Measurements from ENCODE around the gene PDK1.

The PDK1 gene

GRCh38 chr2:172612051-172612450, 56.2 kb downstream of the PDK1 start:
- TF ChIP-seq GATA3 (IDR thresholded peaks at IDR 0.05; ENCODE audit: low read depth, low read length) = no peak
- no peak for TF ChIP-seq GATA2 (IDR thresholded peaks at IDR 0.05; ENCODE audit: low read depth, low read length)

- TF ChIP-seq GATA3 (IDR thresholded peaks at IDR 0.05; ENCODE audit: low read depth, low read length) (no peak), GATA2 (IDR thresholded peaks at IDR 0.05; ENCODE audit: low read depth, low read length) (no peak)
Observed at GRCh38 chr2:172613040-172613439, 57.1 kb downstream of the PDK1 start.

GRCh38 chr2:172613615-172614231, 57.8 kb downstream of the PDK1 start:
- TF ChIP-seq GATA3 (IDR thresholded peaks at IDR 0.05; ENCODE audit: low read depth, low read length) (no peak), GATA2 (IDR thresholded peaks at IDR 0.05; ENCODE audit: low read depth, low read length) (no peak)

GRCh38 chr2:172614932-172615331, 59.0 kb downstream of the PDK1 start:
- TF ChIP-seq GATA2 (IDR thresholded peaks at IDR 0.05; ENCODE audit: low read depth, low read length) (no peak), GATA3 (IDR thresholded peaks at IDR 0.05; ENCODE audit: low read depth, low read length) (no peak)

- no peak for TF ChIP-seq GATA2 (IDR thresholded peaks at IDR 0.05; ENCODE audit: low read depth, low read length)
- TF ChIP-seq GATA3 (IDR thresholded peaks at IDR 0.05; ENCODE audit: low read depth, low read length) = no peak
Observed at GRCh38 chr2:172615727-172616261, 59.9 kb downstream of the PDK1 start.

- no peak for TF ChIP-seq GATA3 (IDR thresholded peaks at IDR 0.05; ENCODE audit: low read depth, low read length)
- TF ChIP-seq GATA2 (IDR thresholded peaks at IDR 0.05; ENCODE audit: low read depth, low read length) = no peak
Observed at GRCh38 chr2:172617115-172617514, 61.2 kb downstream of the PDK1 start.

GRCh38 chr2:172623249-172623965, 67.5 kb downstream of the PDK1 start:
- TF ChIP-seq GATA2 (IDR thresholded peaks at IDR 0.05; ENCODE audit: low read depth, low read length) = no peak
- TF ChIP-seq GATA3 (IDR thresholded peaks at IDR 0.05; ENCODE audit: low read depth, low read length) = no peak

- TF ChIP-seq GATA3 (IDR thresholded peaks at IDR 0.05; ENCODE audit: low read depth, low read length) (no peak), GATA2 (IDR thresholded peaks at IDR 0.05; ENCODE audit: low read depth, low read length) (no peak)
Observed at GRCh38 chr2:172624996-172625395, 69.1 kb downstream of the PDK1 start.

- TF ChIP-seq GATA3 (IDR thresholded peaks at IDR 0.05; ENCODE audit: low read depth, low read length) (no peak), GATA2 (IDR thresholded peaks at IDR 0.05; ENCODE audit: low read depth, low read length) (no peak)
Observed at GRCh38 chr2:172627181-172627580, 71.3 kb downstream of the PDK1 start.

GRCh38 chr2:172628085-172628484, 72.2 kb downstream of the PDK1 start:
- no peak for TF ChIP-seq GATA3 (IDR thresholded peaks at IDR 0.05; ENCODE audit: low read depth, low read length)
- TF ChIP-seq GATA2 (IDR thresholded peaks at IDR 0.05; ENCODE audit: low read depth, low read length) = no peak

GRCh38 chr2:172629586-172629985, 73.7 kb downstream of the PDK1 start:
- TF ChIP-seq GATA3 (IDR thresholded peaks at IDR 0.05; ENCODE audit: low read depth, low read length) = no peak
- TF ChIP-seq GATA2 (IDR thresholded peaks at IDR 0.05; ENCODE audit: low read depth, low read length) = no peak

- TF ChIP-seq GATA2 (IDR thresholded peaks at IDR 0.05; ENCODE audit: low read depth, low read length) (no peak), GATA3 (IDR thresholded peaks at IDR 0.05; ENCODE audit: low read depth, low read length) (no peak)
Observed at GRCh38 chr2:172630181-172630580, 74.3 kb downstream of the PDK1 start.

- no peak for TF ChIP-seq GATA3 (IDR thresholded peaks at IDR 0.05; ENCODE audit: low read depth, low read length)
Observed at GRCh38 chr2:172634477-172634876, 78.6 kb downstream of the PDK1 start.

- TF ChIP-seq GATA3 (IDR thresholded peaks at IDR 0.05; ENCODE audit: low read depth, low read length) (no peak), GATA2 (IDR thresholded peaks at IDR 0.05; ENCODE audit: low read depth, low read length) (no peak)
Observed at GRCh38 chr2:172635548-172635947, 79.7 kb downstream of the PDK1 start.

GRCh38 chr2:172639256-172639655, 83.4 kb downstream of the PDK1 start:
- TF ChIP-seq GATA2 (IDR thresholded peaks at IDR 0.05; ENCODE audit: low read depth, low read length) (no peak), GATA3 (IDR thresholded peaks at IDR 0.05; ENCODE audit: low read depth, low read length) (no peak)

Measured in SH-SY5Y (cell line).